ENCODE measurements around the gene DRD2.

DNA sequence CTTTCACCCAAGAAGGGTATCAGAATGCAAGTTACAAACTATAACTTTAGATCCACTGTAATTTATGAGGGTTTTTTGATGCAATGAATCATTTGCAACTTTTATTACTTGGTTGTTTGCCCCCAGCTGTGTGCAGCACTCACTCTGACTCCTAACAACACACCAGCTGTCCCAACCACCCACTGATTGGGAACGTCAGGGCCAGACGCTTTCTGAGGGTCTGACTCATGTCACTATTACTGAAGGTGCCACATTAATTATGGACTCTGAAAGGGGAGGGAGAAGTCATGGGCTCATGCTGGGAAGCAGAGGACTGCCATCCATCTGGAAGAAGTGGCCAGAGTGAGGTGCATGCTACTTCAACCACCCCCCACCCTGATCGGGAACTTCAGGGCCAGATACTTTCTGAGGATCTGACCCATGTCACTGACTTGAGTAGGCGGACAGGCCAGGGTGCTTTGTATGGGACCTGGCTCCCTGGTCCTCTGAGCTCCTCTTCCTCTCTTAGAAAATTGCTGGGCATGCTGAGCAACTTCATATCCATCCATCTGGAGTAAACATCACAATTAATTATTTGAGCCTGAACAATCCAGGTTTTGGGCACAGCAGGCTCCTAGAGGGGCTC, 44.9 kb upstream of the DRD2 start:
- TF ChIP-seq, protein P1, sequence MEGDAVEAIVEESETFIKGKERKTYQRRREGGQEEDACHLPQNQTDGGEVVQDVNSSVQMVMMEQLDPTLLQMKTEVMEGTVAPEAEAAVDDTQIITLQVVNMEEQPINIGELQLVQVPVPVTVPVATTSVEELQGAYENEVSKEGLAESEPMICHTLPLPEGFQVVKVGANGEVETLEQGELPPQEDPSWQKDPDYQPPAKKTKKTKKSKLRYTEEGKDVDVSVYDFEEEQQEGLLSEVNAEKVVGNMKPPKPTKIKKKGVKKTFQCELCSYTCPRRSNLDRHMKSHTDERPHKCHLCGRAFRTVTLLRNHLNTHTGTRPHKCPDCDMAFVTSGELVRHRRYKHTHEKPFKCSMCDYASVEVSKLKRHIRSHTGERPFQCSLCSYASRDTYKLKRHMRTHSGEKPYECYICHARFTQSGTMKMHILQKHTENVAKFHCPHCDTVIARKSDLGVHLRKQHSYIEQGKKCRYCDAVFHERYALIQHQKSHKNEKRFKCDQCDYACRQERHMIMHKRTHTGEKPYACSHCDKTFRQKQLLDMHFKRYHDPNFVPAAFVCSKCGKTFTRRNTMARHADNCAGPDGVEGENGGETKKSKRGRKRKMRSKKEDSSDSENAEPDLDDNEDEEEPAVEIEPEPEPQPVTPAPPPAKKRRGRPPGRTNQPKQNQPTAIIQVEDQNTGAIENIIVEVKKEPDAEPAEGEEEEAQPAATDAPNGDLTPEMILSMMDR (IDR thresholded peaks at IDR 0.05; ENCODE audit: insufficient read depth, low read length) = no peak
- TF ChIP-seq, protein P2, sequence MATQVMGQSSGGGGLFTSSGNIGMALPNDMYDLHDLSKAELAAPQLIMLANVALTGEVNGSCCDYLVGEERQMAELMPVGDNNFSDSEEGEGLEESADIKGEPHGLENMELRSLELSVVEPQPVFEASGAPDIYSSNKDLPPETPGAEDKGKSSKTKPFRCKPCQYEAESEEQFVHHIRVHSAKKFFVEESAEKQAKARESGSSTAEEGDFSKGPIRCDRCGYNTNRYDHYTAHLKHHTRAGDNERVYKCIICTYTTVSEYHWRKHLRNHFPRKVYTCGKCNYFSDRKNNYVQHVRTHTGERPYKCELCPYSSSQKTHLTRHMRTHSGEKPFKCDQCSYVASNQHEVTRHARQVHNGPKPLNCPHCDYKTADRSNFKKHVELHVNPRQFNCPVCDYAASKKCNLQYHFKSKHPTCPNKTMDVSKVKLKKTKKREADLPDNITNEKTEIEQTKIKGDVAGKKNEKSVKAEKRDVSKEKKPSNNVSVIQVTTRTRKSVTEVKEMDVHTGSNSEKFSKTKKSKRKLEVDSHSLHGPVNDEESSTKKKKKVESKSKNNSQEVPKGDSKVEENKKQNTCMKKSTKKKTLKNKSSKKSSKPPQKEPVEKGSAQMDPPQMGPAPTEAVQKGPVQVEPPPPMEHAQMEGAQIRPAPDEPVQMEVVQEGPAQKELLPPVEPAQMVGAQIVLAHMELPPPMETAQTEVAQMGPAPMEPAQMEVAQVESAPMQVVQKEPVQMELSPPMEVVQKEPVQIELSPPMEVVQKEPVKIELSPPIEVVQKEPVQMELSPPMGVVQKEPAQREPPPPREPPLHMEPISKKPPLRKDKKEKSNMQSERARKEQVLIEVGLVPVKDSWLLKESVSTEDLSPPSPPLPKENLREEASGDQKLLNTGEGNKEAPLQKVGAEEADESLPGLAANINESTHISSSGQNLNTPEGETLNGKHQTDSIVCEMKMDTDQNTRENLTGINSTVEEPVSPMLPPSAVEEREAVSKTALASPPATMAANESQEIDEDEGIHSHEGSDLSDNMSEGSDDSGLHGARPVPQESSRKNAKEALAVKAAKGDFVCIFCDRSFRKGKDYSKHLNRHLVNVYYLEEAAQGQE (IDR thresholded peaks at IDR 0.05; ENCODE audit: insufficient replicate concordance, low read depth) = no peak
- TF ChIP-seq POLR2AphosphoS5 (IDR thresholded peaks at IDR 0.05; ENCODE audit: low read depth) = no peak

Data from HL-60 (cell line).